CD14-positive monocyte (primary cell): ENCODE measurements around the gene SPTB. TPM values are rescaled to one million over a fixed set of nuclear protein-coding genes. Genes with fewer than 3 reads are reported as not detected.

Experiments used
- DNase-seq, 3 donors: peaks; one replicate each; pipeline ENCODE4 v3.0.0-alpha.2; 2011 to 2022
- H2AFZ ChIP-seq: 2 replicates; pipeline ENCODE4 v1.6.0; 2012; ENCODE audit warnings: mild to moderate bottlenecking, low read depth, low read length, inconsistent platforms; ENCODE audit not compliant: insufficient read depth, poor library complexity, severe bottlenecking
- H3K27ac ChIP-seq, 2 donors: 1 replicate in 1 of 2; 2 replicates in 1 of 2; pipeline ENCODE4 v1.5.1; 2012 to 2013; ENCODE audit warnings: low read length in 2 of 2, control low read depth in 1 of 2, inconsistent platforms in 1 of 2, low read depth in 1 of 2, mild to moderate bottlenecking in 1 of 2
- H3K27me3 ChIP-seq, 2 donors: one replicate each; pipeline versions ENCODE4 v1.6.0 to v1.6.1; 2011 to 2013; ENCODE audit warnings: low read length in 2 of 2; ENCODE audit not compliant: control insufficient read depth in 2 of 2, insufficient read depth in 2 of 2
- H3K36me3 ChIP-seq, 2 donors: replicated peaks in 1 of 2; 1 replicate in 1 of 2; 2 replicates in 1 of 2; pipeline versions ENCODE4 v1.5.1 to v1.6.1; 2012 to 2013; ENCODE audit warnings: low read length in 2 of 2, control low read depth in 1 of 2, inconsistent platforms in 1 of 2, mild to moderate bottlenecking in 1 of 2; ENCODE audit not compliant: insufficient read depth in 2 of 2, control insufficient read depth in 1 of 2
- H3K4me1 ChIP-seq, 2 donors: 1 replicate in 1 of 2; 2 replicates in 1 of 2; pipeline versions ENCODE4 v1.5.1 to v1.6.1; 2012 to 2013; ENCODE audit warnings: low read length in 2 of 2, control low read depth in 1 of 2, inconsistent platforms in 1 of 2, mild to moderate bottlenecking in 1 of 2, moderate library complexity in 1 of 2; ENCODE audit not compliant: insufficient read depth in 2 of 2, control insufficient read depth in 1 of 2
- H3K4me2 ChIP-seq: replicated peaks from 2 replicates; pipeline ENCODE3; 2012; ENCODE audit warnings: low read length, moderate library complexity, mild to moderate bottlenecking; ENCODE audit not compliant: poor library complexity, severe bottlenecking; ENCODE audit errors: extremely low read depth
- H3K4me3 ChIP-seq, 3 experiments: fragments of 200-600 bp in 1 of 3; sonication (generic) in 1 of 3; replicated peaks in 1 of 3; 1 replicate in 2 of 3; 2 replicates in 1 of 3; pipeline ENCODE4 v1.5.1; 2011 to 2013; ENCODE audit warnings: low read length in 3 of 3, mild to moderate bottlenecking in 3 of 3, control low read depth in 2 of 3, low read depth in 2 of 3, inconsistent platforms in 1 of 3, moderate library complexity in 1 of 3
- H3K79me2 ChIP-seq: 2 replicates; pipeline ENCODE4 v1.6.0; 2012; ENCODE audit warnings: mild to moderate bottlenecking, control low read depth, inconsistent platforms, low read length, moderate library complexity; ENCODE audit not compliant: insufficient read depth
- H3K9ac ChIP-seq: 2 replicates; pipeline ENCODE4 v1.6.0; 2017; ENCODE audit warnings: low read length, mild to moderate bottlenecking; ENCODE audit not compliant: insufficient read depth, poor library complexity, severe bottlenecking
- H3K9me3 ChIP-seq, 2 donors: replicated peaks in 1 of 2; 1 replicate in 1 of 2; 2 replicates in 1 of 2; pipeline versions ENCODE4 v1.5.1 to v1.6.1; 2012 to 2013; ENCODE audit warnings: low read length in 2 of 2, control low read depth in 1 of 2; ENCODE audit not compliant: control insufficient read depth in 1 of 2, insufficient read depth in 1 of 2
- H4K20me1 ChIP-seq: 2 replicates; pipeline ENCODE4 v1.6.0; 2012; ENCODE audit warnings: mild to moderate bottlenecking, low read length, control low read depth, moderate library complexity; ENCODE audit not compliant: insufficient read depth
- H3K27ac Mint-ChIP-seq, 7 donors: one replicate each; pipeline ENCODE4 v1.8.0; 2020; ENCODE audit warnings: mild to moderate bottlenecking in 7 of 7, mixed read lengths in 7 of 7, moderate library complexity in 6 of 7, inconsistent platforms in 2 of 7
- H3K27me3 Mint-ChIP-seq, 3 donors: one replicate each; pipeline ENCODE4 v1.8.0; 2021 to 2022; ENCODE audit warnings: low read depth in 3 of 3, mild to moderate bottlenecking in 3 of 3, mixed read lengths in 3 of 3, moderate library complexity in 3 of 3, inconsistent platforms in 1 of 3
- H3K36me3 Mint-ChIP-seq, 2 donors: one replicate each; pipeline ENCODE4 v1.8.0; 2020; ENCODE audit warnings: mixed read lengths in 2 of 2, inconsistent platforms in 1 of 2, mild to moderate bottlenecking in 1 of 2
- H3K4me1 Mint-ChIP-seq: one replicate; pipeline ENCODE4 v1.8.0; 2020; ENCODE audit warnings: mild to moderate bottlenecking, mixed read lengths
- H3K4me3 Mint-ChIP-seq, 2 donors: one replicate each; pipeline ENCODE4 v1.8.0; 2020; ENCODE audit warnings: mild to moderate bottlenecking in 2 of 2, mixed read lengths in 2 of 2, moderate library complexity in 1 of 2
- H3K9me3 Mint-ChIP-seq, 7 donors: one replicate each; pipeline ENCODE4 v1.8.0; 2020 to 2022; ENCODE audit warnings: mixed read lengths in 7 of 7, mild to moderate bottlenecking in 6 of 7, moderate library complexity in 6 of 7, inconsistent platforms in 2 of 7
- CTCF ChIP-seq: fragments of 200-600 bp; IDR thresholded peaks from one replicate; pipeline ENCODE4 v1.8.0; 2022; ENCODE audit warnings: antibody characterized with exemption, mild to moderate bottlenecking
- WGBS: methylation state at CpG from one replicate; pipeline ENCODE4 v1.1.5; 2013; ENCODE audit warnings: missing lambda C conversion rate; ENCODE audit not compliant: insufficient coverage; 5-methylcytosine and 5-hydroxymethylcytosine counted together
- intact Hi-C, 2 donors: fragments of 100-400 bp; cut with micrococcal nuclease; formaldehyde crosslinking; loops; one replicate each; pipeline versions ENCODE4 v1.15.0 to v1.15.1; 2023
- polyA plus RNA-seq, 3 donors: library from polyadenylated mRNA; depleted of rRNA in 1 of 3; unstranded in 2 of 3; stranded (reverse) in 1 of 3; fragments of 300-500 nt in 2 of 3; fragments of >200 nt in 1 of 3; fragmentation: Illumina TruSeq in 2 of 3; gene quantifications; 1 replicate in 2 of 3; 2 replicates in 1 of 3; pipeline ENCODE4 v1.2.3, GENCODE V29; 2012 to 2021

Gene SPTB
- polyA plus RNA-seq, 3 donors = not detected

GRCh38 chr14:64928239-64929013, 48.7 kb upstream of the SPTB start:
- no peak for DNase-seq
- H3K4me1 Mint-ChIP-seq = no peaks in the 10 kb centered on the region
- H3K27ac Mint-ChIP-seq = no peak overlapping the region
- H3K4me1 ChIP-seq = no peaks in the 10 kb centered on the region
- no peaks in the 10 kb centered on the region for H3K9me3 ChIP-seq
- no peak overlapping the region for H3K27ac ChIP-seq
- no peak overlapping the region for H2AFZ ChIP-seq
- H3K4me2 ChIP-seq = no peak overlapping the region
- H3K36me3 Mint-ChIP-seq = peaks cover 62 to 65% of the 10 kb centered on the region in 2 donors
- H3K27me3 Mint-ChIP-seq = no peaks in the 10 kb centered on the region
- intact Hi-C loops = no loop called here
- no peak for TF ChIP-seq CTCF
- no peaks in the 10 kb centered on the region for H3K27me3 ChIP-seq
- H3K9ac ChIP-seq = no peak overlapping the region
- peaks cover 38% of the 10 kb centered on the region for H3K79me2 ChIP-seq
- H3K4me3 Mint-ChIP-seq = no peak overlapping the region
- H3K4me3 ChIP-seq = no peak overlapping the region
- no peaks in the 10 kb centered on the region for H3K9me3 Mint-ChIP-seq
- H4K20me1 ChIP-seq = peaks cover 97% of the 10 kb centered on the region
- 58% methylated on average over 4 of the region's 7 CpGs for WGBS
- H3K36me3 ChIP-seq = peaks cover 88 to 98% of the 10 kb centered on the region in 2 donors

GRCh38 chr14:64927031-64927430, 47.3 kb upstream of the SPTB start:
- Histone ChIP-seq H3K9me3 (no peaks in the 10 kb centered on the region), H3K4me3 (no peak overlapping the region), H3K4me1 (no peaks in the 10 kb centered on the region), H3K27me3 (no peaks in the 10 kb centered on the region), H3K4me2 (no peak overlapping the region), H3K27ac (peak overlapping the region in 1 of 2 donors; percentile 49), H3K9ac (no peak overlapping the region), H3K36me3 (peaks cover 74 to 84% of the 10 kb centered on the region in 2 donors), H4K20me1 (peaks cover 97% of the 10 kb centered on the region), H3K79me2 (peaks cover 49% of the 10 kb centered on the region), H2AFZ (no peak overlapping the region)
- peaks cover 50 to 52% of the 10 kb centered on the region in 2 donors for H3K36me3 Mint-ChIP-seq
- DNase-seq = no peak
- no peak overlapping the region for H3K4me3 Mint-ChIP-seq
- peak overlapping the region in 1 of 7 donors; percentile 17 for H3K27ac Mint-ChIP-seq
- no peaks in the 10 kb centered on the region for H3K9me3 Mint-ChIP-seq
- no peaks in the 10 kb centered on the region for H3K27me3 Mint-ChIP-seq
- TF ChIP-seq CTCF = no peak
- intact Hi-C loops = no loop called here
- H3K4me1 Mint-ChIP-seq = no peaks in the 10 kb centered on the region
- 40% methylated on average over 1 of the region's 3 CpGs for WGBS
